ENCODE data around the gene APP. TPM values are rescaled to one million over a fixed set of nuclear protein-coding genes. Genes with fewer than 3 reads are reported as not detected.
A peak's percentile ranks its signal among the peaks of the same experiment; 100 is the strongest.

The APP gene
- total RNA-seq, 1 donor from 2014 or later, result 358 TPM

DNA sequence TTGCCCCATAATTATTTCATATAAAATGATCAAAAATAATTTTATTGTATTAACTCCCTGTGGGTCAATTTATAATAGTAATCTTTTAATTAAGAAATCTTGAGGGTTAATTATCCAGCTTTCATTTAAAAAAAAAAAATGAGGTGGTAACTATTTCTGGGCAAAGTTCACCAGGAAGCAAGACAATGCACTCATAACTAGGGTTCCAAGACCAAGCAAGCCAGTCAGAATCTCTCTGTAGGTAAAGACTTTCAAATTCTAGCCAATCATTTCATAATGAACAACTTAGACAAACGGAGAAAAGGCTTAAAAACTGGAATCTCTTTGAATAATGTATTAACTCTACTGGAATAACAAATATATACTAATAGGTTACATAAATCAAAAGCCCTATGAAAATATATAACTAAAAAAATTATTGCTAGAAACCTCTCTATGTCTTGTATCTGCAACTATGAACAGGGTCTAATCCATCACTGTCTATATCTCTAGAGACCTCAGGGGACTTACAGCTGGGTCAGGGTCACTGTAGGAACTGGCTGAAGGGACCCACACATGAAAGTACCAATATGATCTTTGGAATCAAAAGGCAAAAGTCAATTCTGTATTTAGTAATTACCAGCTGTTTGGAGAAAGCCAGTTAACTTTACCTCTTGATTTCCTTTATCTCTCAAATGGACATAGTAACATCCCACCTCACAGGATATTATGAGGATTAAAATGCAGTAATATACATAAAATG lies 43.3 kb downstream of the APP start:
- TF ChIP-seq, protein P1, sequence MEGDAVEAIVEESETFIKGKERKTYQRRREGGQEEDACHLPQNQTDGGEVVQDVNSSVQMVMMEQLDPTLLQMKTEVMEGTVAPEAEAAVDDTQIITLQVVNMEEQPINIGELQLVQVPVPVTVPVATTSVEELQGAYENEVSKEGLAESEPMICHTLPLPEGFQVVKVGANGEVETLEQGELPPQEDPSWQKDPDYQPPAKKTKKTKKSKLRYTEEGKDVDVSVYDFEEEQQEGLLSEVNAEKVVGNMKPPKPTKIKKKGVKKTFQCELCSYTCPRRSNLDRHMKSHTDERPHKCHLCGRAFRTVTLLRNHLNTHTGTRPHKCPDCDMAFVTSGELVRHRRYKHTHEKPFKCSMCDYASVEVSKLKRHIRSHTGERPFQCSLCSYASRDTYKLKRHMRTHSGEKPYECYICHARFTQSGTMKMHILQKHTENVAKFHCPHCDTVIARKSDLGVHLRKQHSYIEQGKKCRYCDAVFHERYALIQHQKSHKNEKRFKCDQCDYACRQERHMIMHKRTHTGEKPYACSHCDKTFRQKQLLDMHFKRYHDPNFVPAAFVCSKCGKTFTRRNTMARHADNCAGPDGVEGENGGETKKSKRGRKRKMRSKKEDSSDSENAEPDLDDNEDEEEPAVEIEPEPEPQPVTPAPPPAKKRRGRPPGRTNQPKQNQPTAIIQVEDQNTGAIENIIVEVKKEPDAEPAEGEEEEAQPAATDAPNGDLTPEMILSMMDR (IDR thresholded peaks at IDR 0.05), result no peak
- peaks cover 37% of the 10 kb centered on the region for H3K4me1 ChIP-seq
- ATAC-seq (no peak), DNase-seq (no peak)
- no peaks in the 10 kb centered on the region for H3K9me3 ChIP-seq
- H3K27me3 ChIP-seq (ENCODE audit: low read depth), result no peaks in the 10 kb centered on the region
- no peaks in the 10 kb centered on the region for H3K36me3 ChIP-seq
- no peak overlapping the region for H3K4me3 ChIP-seq
- no peak overlapping the region for H3K27ac ChIP-seq
- intact Hi-C loops (cut with DNase I), result no loop called here

DNA sequence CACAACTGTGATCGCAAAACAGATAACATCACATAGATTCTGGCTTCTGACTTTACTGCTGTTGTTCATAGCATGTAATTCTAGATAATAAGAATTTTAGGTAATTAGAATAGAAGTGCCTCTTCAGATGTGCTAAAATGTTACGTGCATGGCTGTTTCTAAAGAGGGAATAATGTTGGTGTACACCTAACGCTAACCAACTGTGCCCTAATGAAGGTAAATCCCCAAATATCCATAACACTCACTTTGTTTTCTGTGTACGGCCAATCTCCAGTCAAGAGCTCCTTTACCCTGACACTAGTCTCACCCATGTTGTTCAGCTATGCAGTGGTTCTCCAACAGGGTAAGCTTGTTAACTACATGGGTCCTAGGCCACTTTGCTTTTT lies 44.4 kb downstream of the APP start:
- intact Hi-C loops (cut with DNase I), result no loop called here
- Histone ChIP-seq H3K4me1 (peaks cover 37% of the 10 kb centered on the region), H3K27me3 (ENCODE audit: low read depth) (no peaks in the 10 kb centered on the region), H3K4me3 (no peak overlapping the region), H3K27ac (no peak overlapping the region), H3K9me3 (no peaks in the 10 kb centered on the region), H3K36me3 (no peaks in the 10 kb centered on the region)
- ATAC-seq, result no peak
- DNase-seq, result no peak
- TF ChIP-seq, protein P1 (IDR thresholded peaks at IDR 0.05), result no peak

DNA sequence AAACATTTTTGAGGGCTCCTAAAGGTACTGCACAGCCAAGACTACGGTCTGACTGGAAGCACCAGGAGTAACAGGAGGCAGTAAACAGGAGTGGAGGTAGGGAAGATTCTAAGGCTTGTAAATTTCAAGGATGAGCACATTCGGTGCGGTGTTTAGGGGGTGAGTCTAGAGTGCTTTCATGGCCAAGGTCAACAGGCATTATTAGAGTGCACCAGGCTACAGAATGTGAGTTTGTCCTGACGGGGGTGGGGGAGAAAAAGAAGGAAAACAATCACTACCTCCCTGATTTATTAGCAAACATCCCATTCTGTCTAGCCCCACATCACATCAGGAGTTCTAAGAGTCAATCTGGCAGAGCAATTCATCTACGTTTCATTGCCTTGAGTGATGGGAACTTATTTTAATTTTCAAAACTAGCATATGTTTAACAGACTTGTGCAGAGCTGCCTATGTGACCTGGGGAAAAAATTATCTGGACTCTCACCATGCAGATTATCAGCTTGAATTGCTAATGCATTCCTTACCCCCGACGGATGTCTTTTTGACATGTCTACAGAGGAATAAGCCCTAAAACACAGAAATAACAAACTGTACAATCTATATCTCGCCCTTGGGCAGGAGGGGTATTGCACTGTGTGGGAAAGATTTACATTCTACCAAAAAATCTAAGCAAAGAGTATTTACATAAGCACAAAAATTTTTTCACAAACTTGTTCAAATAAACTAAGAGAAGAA lies 45.0 kb downstream of the APP start:
- H3K27ac ChIP-seq, result no peak overlapping the region
- intact Hi-C loops (cut with DNase I), result no loop called here
- no peak overlapping the region for H3K4me3 ChIP-seq
- no peak for DNase-seq
- no peaks in the 10 kb centered on the region for H3K27me3 ChIP-seq (ENCODE audit: low read depth)
- no peaks in the 10 kb centered on the region for H3K9me3 ChIP-seq
- peaks cover 43% of the 10 kb centered on the region for H3K4me1 ChIP-seq
- ATAC-seq, result no peak
- TF ChIP-seq, protein P1 (IDR thresholded peaks at IDR 0.05), result no peak
- no peaks in the 10 kb centered on the region for H3K36me3 ChIP-seq

DNA sequence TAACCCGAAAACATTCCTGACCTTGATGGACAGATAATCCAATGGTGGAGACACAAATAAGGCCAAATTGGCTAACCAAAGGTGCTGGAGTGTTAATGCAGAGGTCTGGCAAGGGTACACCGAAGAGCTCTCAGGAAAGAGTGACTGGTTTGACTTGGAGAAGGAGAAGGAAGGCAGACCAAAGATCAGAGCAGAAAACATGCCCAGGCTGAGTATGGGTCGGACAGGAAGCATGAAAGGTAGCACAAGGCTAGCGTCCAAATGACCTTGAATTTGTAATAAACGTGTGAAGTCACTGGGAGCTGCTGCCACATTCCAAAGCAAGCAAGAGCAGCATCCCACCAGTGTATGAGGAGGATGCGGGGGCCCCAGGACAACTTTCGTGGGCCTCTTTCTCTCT lies 45.7 kb downstream of the APP start:
- Histone ChIP-seq H3K36me3 (no peaks in the 10 kb centered on the region), H3K4me3 (no peak overlapping the region), H3K27me3 (ENCODE audit: low read depth) (no peaks in the 10 kb centered on the region), H3K27ac (peak overlapping the region; percentile 54), H3K4me1 (peaks cover 41% of the 10 kb centered on the region), H3K9me3 (no peaks in the 10 kb centered on the region)
- peak in 1 of 2 donors; percentile 13 for ATAC-seq
- intact Hi-C loops (cut with DNase I), result no loop called here
- DNase-seq, result no peak
- TF ChIP-seq, protein P1 (IDR thresholded peaks at IDR 0.05), result no peak

DNA sequence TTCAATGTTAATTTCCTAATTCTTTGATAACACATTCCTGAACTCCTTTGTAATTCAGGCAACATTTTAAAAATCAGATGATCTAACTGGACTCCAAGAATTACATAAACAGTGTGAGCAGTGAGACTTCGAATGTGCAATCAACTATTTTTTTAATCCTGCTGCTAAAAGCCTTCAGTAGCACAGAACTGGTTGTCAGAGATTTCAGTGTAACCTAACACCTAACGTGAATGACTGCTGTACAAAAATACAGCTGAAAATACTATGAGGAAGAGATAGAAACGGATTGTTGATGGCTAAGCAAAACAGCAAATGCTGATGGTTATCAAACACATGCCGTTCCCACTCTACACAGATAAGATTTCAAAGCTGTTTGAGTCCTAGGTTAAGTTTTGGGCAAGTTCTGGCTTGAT lies 46.1 kb downstream of the APP start:
- no peaks in the 10 kb centered on the region for H3K27me3 ChIP-seq (ENCODE audit: low read depth)
- DNase-seq, result no peak
- TF ChIP-seq, protein P1 (IDR thresholded peaks at IDR 0.05), result no peak
- no peaks in the 10 kb centered on the region for H3K9me3 ChIP-seq
- H3K27ac ChIP-seq, result peak overlapping the region; percentile 54
- no peak overlapping the region for H3K4me3 ChIP-seq
- H3K4me1 ChIP-seq, result peaks cover 41% of the 10 kb centered on the region
- peak in 1 of 2 donors; percentile 63 for ATAC-seq
- no peaks in the 10 kb centered on the region for H3K36me3 ChIP-seq
- intact Hi-C loops (cut with DNase I), result no loop called here
